ENCODE results near the gene C14orf93. TPM values are rescaled to one million over a fixed set of nuclear protein-coding genes. Genes with fewer than 3 reads are reported as not detected.
A peak's percentile ranks its signal among the peaks of the same experiment; 100 is the strongest.

Gene C14orf93
- total and polyA plus RNA-seq, 7 experiments from 2014 or later, result 5.7 to 20.5 (median 11.5) TPM

DNA sequence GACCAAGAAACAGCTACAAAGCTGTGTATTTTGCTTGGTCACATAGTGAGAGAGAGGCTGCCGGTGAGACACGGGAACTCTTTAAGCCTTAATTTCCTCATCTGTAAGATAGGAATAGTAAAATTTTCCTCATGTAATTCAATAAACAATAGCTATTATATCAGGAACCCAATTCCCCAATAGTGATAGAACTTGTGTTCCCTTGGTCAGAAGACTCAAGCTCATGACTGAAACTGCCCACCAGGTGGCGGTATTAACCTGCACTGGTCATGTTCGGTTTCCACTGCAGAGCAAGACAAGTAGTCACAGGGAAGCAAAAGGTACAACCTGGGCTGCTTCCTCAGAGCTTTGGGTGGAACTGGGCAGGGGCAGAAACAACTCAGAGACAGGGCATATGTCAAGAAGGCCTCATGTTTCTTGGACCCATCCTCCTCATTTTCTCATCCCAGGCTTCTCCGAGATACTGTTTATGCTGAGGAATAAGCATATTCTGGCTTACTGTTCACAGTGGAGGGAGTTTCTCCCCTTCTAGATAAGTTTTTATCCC, 23.4 kb downstream of the C14orf93 start:
- POLR2A ChIA-PET, result interaction anchor here (0.6 to 9.2 kb wide), 9 partner anchors 9 to 467 kb away, joined by 3 to 76 read pairs (median 4); partner anchors contain the start of genes ACIN1, C14orf119, CDH24 and PRMT5
- no peaks in the 10 kb centered on the region for H3K9me3 Mint-ChIP-seq
- H3K27ac ChIP-seq (ENCODE audit: low read depth, low read length), result no peak overlapping the region
- H3K27me3 ChIP-seq (ENCODE audit: control insufficient read depth in 2 of 2, insufficient read depth in 2 of 2, low read length in 2 of 2), result no peaks in the 10 kb centered on the region
- peak overlapping the region in 4 of 9 donors; percentile 2 to 39 (median 24) for H3K27ac Mint-ChIP-seq
- intact Hi-C loops (cut with micrococcal nuclease), result loop anchor here (1.0 to 10.0 kb wide), 6 partner anchors 8 to 201 kb away; partner anchors contain the start of gene SLC7A8 (in 1 of the 2)
- CTCF ChIA-PET, result interaction anchor here (0.6 to 9.4 kb wide), 30 partner anchors 10 to 430 kb away, joined by 3 to 264 read pairs (median 5); partner anchors contain the start of genes CDH24, DAD1, HAUS4 and PRMT5
- peaks cover 0 to 27% (median 0%) of the 10 kb centered on the region in 3 experiments for H3K36me3 ChIP-seq (ENCODE audit: control insufficient read depth in 2 of 3, insufficient read depth in 3 of 3, low read length in 3 of 3)
- DNase-seq (peak; percentile 65 to 87 (median 82)), ATAC-seq (peak; percentile 79)
- H3K4me1 Mint-ChIP-seq, result peaks cover 0 to 5% (median 0%) of the 10 kb centered on the region in 7 donors
- peaks cover 0 to 8% of the 10 kb centered on the region in 2 donors for H3K4me1 ChIP-seq (ENCODE audit: control insufficient read depth in 2 of 2, insufficient read depth in 2 of 2, low read length in 2 of 2)
- no peak overlapping the region for H3K4me3 Mint-ChIP-seq
- H3K27me3 Mint-ChIP-seq, result no peaks in the 10 kb centered on the region
- H3K36me3 Mint-ChIP-seq, result peaks cover 0 to 20% (median 0%) of the 10 kb centered on the region in 5 donors
- H3K4me3 ChIP-seq (ENCODE audit: low read length), result no peak overlapping the region
- H3K9me3 ChIP-seq (ENCODE audit: control insufficient read depth in 2 of 3, low read length in 3 of 3), result no peaks in the 10 kb centered on the region

DNA sequence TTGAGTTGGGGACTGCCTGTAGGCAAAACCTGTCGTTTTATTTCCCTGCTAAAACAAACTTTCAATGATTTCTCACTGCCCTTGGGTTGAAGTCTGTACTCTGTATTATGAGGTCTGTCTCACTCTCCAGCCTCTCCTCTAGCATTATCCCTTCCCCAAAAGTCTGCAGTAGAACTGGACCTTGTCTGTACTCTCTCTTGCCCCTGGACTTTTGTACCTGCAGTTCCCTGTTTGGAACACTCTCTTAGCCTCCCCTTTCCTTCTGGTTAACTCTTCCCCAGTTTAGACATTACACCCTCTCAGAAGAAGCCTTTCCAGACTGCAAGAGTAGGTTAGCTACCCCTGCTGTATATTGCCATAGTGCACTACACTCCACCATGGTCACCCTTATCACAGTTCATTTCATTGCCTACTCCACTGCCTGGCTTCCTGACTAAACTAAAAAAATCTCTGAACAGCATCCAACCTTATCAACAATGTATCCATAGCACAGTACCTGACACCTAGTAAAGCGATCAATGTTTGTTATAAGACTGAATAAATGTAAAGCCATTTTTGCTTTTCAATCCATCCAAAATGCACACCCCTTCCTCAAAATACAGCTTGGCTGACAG, 23.9 kb downstream of the C14orf93 start:
- intact Hi-C loops (cut with micrococcal nuclease), result loop anchor here (1.0 to 10.0 kb wide), 6 partner anchors 8 to 201 kb away; partner anchors contain the start of gene SLC7A8 (in 1 of the 2)
- H3K9me3 ChIP-seq (ENCODE audit: control insufficient read depth in 2 of 3, low read length in 3 of 3), result no peaks in the 10 kb centered on the region
- peaks cover 0 to 8% of the 10 kb centered on the region in 2 donors for H3K4me1 ChIP-seq (ENCODE audit: control insufficient read depth in 2 of 2, insufficient read depth in 2 of 2, low read length in 2 of 2)
- H3K27me3 ChIP-seq (ENCODE audit: control insufficient read depth in 2 of 2, insufficient read depth in 2 of 2, low read length in 2 of 2), result no peaks in the 10 kb centered on the region
- peak overlapping the region in 1 of 10 donors; percentile 9 for H3K4me3 Mint-ChIP-seq
- peaks cover 0 to under 1% (median 0%) of the 10 kb centered on the region in 5 donors for H3K27me3 Mint-ChIP-seq
- H3K4me1 Mint-ChIP-seq, result peaks cover 0 to 5% (median 0%) of the 10 kb centered on the region in 7 donors
- H3K9me3 Mint-ChIP-seq, result no peaks in the 10 kb centered on the region
- ChIA-PET POLR2A (interaction anchor here (0.8 to 9.2 kb wide), 9 partner anchors 10 to 467 kb away, joined by 3 to 76 read pairs (median 4); partner anchors contain the start of genes ACIN1, C14orf119, CDH24 and PRMT5), CTCF (interaction anchor here (0.6 to 9.4 kb wide), 32 partner anchors 11 to 429 kb away, joined by 3 to 264 read pairs (median 5); partner anchors contain the start of genes CDH24, DAD1, HAUS4 and PRMT5)
- no peak for DNase-seq
- peaks cover 0 to 27% (median 0%) of the 10 kb centered on the region in 3 experiments for H3K36me3 ChIP-seq (ENCODE audit: control insufficient read depth in 2 of 3, insufficient read depth in 3 of 3, low read length in 3 of 3)
- no peak overlapping the region for H3K27ac ChIP-seq (ENCODE audit: low read depth, low read length)
- peaks cover 0 to 20% (median 0%) of the 10 kb centered on the region in 5 donors for H3K36me3 Mint-ChIP-seq
- H3K4me3 ChIP-seq (ENCODE audit: low read length), result no peak overlapping the region
- H3K27ac Mint-ChIP-seq, result peak overlapping the region in 2 of 9 donors; percentile 14 to 39
- no peak for ATAC-seq

DNA sequence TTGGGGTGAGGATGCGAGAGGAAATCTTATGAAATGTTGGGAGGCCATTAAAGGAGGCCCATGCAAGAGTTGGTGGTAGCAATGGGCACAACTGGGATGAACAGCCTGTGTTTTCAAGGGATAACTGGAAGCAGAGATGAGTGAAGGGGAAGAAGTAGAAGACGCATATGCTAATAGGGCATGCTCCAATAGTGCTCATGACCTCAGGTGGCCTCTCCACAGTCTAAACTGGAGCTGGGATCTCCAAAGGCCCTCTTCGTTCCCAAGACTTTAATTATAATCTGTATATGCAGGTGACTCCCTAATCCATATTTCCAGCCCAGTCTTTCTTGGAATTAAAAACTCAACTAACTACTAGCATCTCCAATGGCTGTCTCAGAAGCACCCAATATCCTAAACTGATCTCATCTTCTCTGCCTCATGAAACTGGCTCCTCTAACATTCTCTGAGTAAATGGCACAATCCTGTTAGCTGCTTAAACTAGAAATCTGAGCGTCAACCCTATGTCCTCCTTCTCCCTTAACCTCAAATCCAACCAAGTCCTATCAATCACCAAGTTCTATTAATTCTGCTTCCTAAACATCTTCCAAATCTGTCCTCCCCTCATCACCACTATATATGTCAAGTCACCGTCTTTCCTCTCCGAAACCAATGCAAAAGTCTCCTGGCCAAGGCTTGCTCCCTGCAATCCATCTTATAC, 24.8 kb downstream of the C14orf93 start:
- H3K9me3 ChIP-seq (ENCODE audit: control insufficient read depth in 2 of 3, low read length in 3 of 3), result no peaks in the 10 kb centered on the region
- DNase-seq (no peak), ATAC-seq (no peak)
- peaks cover 0 to 8% of the 10 kb centered on the region in 2 donors for H3K4me1 ChIP-seq (ENCODE audit: control insufficient read depth in 2 of 2, insufficient read depth in 2 of 2, low read length in 2 of 2)
- no peak overlapping the region for H3K27ac Mint-ChIP-seq
- H3K4me3 Mint-ChIP-seq, result no peak overlapping the region
- ChIA-PET CTCF (interaction anchor here (0.8 to 9.4 kb wide), 17 partner anchors 11 to 428 kb away, joined by 3 to 264 read pairs (median 7); partner anchors contain the start of genes CDH24 and RBM23), POLR2A (interaction anchor here (1.0 to 9.2 kb wide), 5 partner anchors 11 to 84 kb away, joined by 3 to 76 read pairs (median 5); partner anchors contain the start of gene CDH24)
- H3K27ac ChIP-seq (ENCODE audit: low read depth, low read length), result no peak overlapping the region
- H3K4me3 ChIP-seq (ENCODE audit: low read length), result no peak overlapping the region
- H3K36me3 Mint-ChIP-seq, result peaks cover 0 to 20% (median 0%) of the 10 kb centered on the region in 5 donors
- H3K27me3 ChIP-seq (ENCODE audit: control insufficient read depth in 2 of 2, insufficient read depth in 2 of 2, low read length in 2 of 2), result no peaks in the 10 kb centered on the region
- intact Hi-C loops (cut with micrococcal nuclease), result loop anchor here (5.0 to 10.0 kb wide), 4 partner anchors 42 to 1073 kb away; partner anchors contain the start of gene SLC7A8 (in 1 of the 2)
- H3K27me3 Mint-ChIP-seq, result peaks cover 0 to 4% (median 0%) of the 10 kb centered on the region in 5 donors
- H3K9me3 Mint-ChIP-seq, result no peaks in the 10 kb centered on the region
- H3K36me3 ChIP-seq (ENCODE audit: control insufficient read depth in 2 of 3, insufficient read depth in 3 of 3, low read length in 3 of 3), result peaks cover 0 to 27% (median 0%) of the 10 kb centered on the region in 3 experiments
- H3K4me1 Mint-ChIP-seq, result peaks cover 0 to 6% (median 3%) of the 10 kb centered on the region in 7 donors

DNA sequence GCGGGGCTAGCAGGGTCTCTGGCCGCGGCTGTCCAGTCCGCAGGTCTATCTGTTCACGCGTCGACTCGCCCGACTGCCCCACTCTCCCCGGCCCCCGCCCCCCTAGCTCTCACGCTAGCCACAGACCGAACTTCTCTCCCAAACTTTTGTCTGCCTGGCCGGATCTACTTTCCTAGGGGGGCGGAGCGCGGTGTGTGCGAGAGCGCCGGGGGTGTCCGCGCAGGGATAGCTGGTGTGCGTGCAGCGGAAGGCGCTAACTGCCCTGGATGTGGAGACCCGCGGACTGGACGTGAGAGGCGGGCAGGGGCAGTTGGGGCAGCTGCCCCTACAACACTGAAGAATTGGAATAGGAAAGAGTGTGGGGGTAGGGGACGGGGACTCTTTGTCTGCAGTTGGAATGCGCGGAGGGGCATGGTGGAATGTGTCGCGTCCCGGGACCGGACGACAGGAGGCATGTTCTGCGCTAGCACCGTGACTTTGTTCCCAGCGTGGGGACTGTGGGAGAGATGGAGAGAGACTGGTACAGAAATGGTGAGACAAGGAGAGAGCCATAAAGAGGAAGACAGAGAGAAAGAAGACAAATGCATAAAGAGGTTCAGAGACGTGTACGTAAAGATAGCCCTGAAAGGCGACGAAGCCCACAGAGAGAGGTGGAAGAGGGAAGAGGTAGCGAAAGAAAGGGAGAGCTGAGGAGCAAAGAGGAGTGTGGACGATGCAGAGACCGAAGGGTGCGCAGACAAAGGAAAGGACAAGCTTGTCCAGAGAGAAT, 27.3 kb downstream of the C14orf93 start, which contains the start of gene AJUBA:
AJUBA (minus strand) TSS at position 75 of the 769 bp plus-strand sequence. CDS start 285 bp downstream, outside the sequence.
- Mint-ChIP-seq H3K4me3 (peak within 1 kb of the TSS in 6 of 10 donors; percentile 37 to 86 (median 78)), H3K4me1 (peaks cover 0 to 13% (median 9%) of the 10 kb centered on the region in 7 donors), H3K27me3 (peaks cover 0 to 19% (median 0%) of the 10 kb centered on the region in 5 donors), H3K9me3 (no peaks in the 10 kb centered on the region), H3K27ac (peak within 1 kb of the TSS in 2 of 9 donors; percentile 44 to 68), H3K36me3 (peaks cover 0 to 7% (median 3%) of the 10 kb centered on the region in 5 donors)
- intact Hi-C loops (cut with micrococcal nuclease), result loop anchor here (1.0 to 10.0 kb wide), 12 partner anchors 9 to 1070 kb away; partner anchors contain the start of genes ACIN1 (in 1 of the 2), C14orf119 (in 1 of the 2) and SLC7A8 (in 1 of the 2)
- CTCF ChIA-PET, result interaction anchor here (0.6 to 9.4 kb wide), 19 partner anchors 8 to 1064 kb away, joined by 3 to 264 read pairs (median 4); partner anchors contain the start of gene CDH24
- Histone ChIP-seq H3K4me1 (ENCODE audit: control insufficient read depth in 2 of 2, insufficient read depth in 2 of 2, low read length in 2 of 2) (peaks cover 0 to 8% of the 10 kb centered on the region in 2 donors), H3K27ac (ENCODE audit: low read depth, low read length) (peak within 1 kb of the TSS; percentile 53), H3K36me3 (ENCODE audit: control insufficient read depth in 2 of 3, insufficient read depth in 3 of 3, low read length in 3 of 3) (peaks cover 0 to 15% (median 0%) of the 10 kb centered on the region in 3 experiments), H3K9me3 (ENCODE audit: control insufficient read depth in 2 of 3, low read length in 3 of 3) (no peaks in the 10 kb centered on the region), H3K4me3 (ENCODE audit: low read length) (peak within 1 kb of the TSS; percentile 76), H3K27me3 (ENCODE audit: control insufficient read depth in 2 of 2, insufficient read depth in 2 of 2, low read length in 2 of 2) (no peaks in the 10 kb centered on the region)
- POLR2A ChIA-PET, result interaction anchor here (0.6 to 9.2 kb wide), 12 partner anchors 9 to 458 kb away, joined by 3 to 76 read pairs (median 4); partner anchors contain the start of genes ACIN1, C14orf119, CDH24 and PRMT5
- peak; percentile 74 for ATAC-seq
- peak; percentile 43 to 77 (median 73) for DNase-seq

DNA sequence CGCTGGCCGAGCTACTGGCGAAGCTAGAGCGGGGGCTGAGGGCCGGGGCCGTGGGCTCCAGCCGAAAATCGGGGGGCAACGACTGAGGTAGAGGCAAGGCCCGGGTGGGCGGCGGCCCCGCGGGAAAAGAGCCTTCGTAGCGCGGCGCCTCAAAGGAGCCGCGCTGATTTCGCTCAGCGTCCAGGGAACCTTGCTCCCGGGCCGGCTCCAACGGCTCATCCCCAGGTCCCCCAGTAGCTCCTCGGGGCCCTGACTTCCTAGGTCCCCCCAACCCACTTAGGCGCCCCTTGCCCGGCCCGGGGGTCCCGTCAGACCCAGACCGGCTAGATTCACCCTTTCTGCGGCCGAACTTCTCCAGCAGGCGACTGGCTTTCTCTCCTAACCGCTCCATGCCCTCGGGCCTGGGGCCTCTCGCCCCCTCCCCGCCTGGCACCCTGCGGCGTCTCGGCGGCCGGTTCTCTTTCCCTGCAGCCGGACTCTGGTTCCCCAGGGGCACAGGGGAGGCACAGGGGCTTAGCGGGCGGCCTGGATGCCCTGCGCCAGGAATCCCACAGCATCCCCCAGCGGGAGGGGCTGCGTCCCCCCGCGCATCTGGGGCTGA, 28.0 kb downstream of the C14orf93 start:
- intact Hi-C loops (cut with micrococcal nuclease), result loop anchor here (1.0 to 10.0 kb wide), 4 partner anchors 113 to 1070 kb away; partner anchors contain the start of genes ACIN1 (in 1 of the 2), C14orf119 (in 1 of the 2) and SLC7A8 (in 1 of the 2)
- Mint-ChIP-seq H3K4me1 (peaks cover 0 to 13% (median 9%) of the 10 kb centered on the region in 7 donors), H3K9me3 (no peaks in the 10 kb centered on the region), H3K4me3 (peak overlapping the region in 5 of 10 donors; percentile 37 to 86 (median 78)), H3K27me3 (peaks cover 0 to 24% (median 0%) of the 10 kb centered on the region in 5 donors), H3K27ac (peak overlapping the region in 2 of 9 donors; percentile 44 to 68), H3K36me3 (peaks cover 0 to 3% (median 0%) of the 10 kb centered on the region in 5 donors)
- CTCF ChIA-PET, result interaction anchor here (0.5 to 9.4 kb wide), 16 partner anchors 8 to 1063 kb away, joined by 3 to 264 read pairs (median 4); partner anchors contain the start of gene CDH24
- POLR2A ChIA-PET, result interaction anchor here (0.6 to 9.2 kb wide), 10 partner anchors 13 to 458 kb away, joined by 3 to 76 read pairs (median 4); partner anchors contain the start of genes ACIN1, C14orf119, CDH24 and PRMT5
- H3K9me3 ChIP-seq (ENCODE audit: control insufficient read depth in 2 of 3, low read length in 3 of 3), result no peaks in the 10 kb centered on the region
- DNase-seq (peak in 3 of 9 donors; percentile 10 to 21 (median 12)), ATAC-seq (no peak)
- H3K27me3 ChIP-seq (ENCODE audit: control insufficient read depth in 2 of 2, insufficient read depth in 2 of 2, low read length in 2 of 2), result no peaks in the 10 kb centered on the region
- peaks cover 0 to 8% (median 0%) of the 10 kb centered on the region in 3 experiments for H3K36me3 ChIP-seq (ENCODE audit: control insufficient read depth in 2 of 3, insufficient read depth in 3 of 3, low read length in 3 of 3)
- H3K4me3 ChIP-seq (ENCODE audit: low read length), result peak overlapping the region; percentile 76
- H3K4me1 ChIP-seq (ENCODE audit: control insufficient read depth in 2 of 2, insufficient read depth in 2 of 2, low read length in 2 of 2), result peaks cover 0 to 8% of the 10 kb centered on the region in 2 donors
- peak overlapping the region; percentile 53 for H3K27ac ChIP-seq (ENCODE audit: low read depth, low read length)
